T-helper 2 cell treated with Interferon-gamma antibody and Interleukin-4, amounts not matched to agents 100 ng/mL and 5 ng/mL, for 36 hours (primary cell): ENCODE data around the gene CDKN1B. TPM values are rescaled to one million over a fixed set of nuclear protein-coding genes. Genes with fewer than 3 reads are reported as not detected.

ENCODE experiments used
- intact Hi-C: fragments of 100-400 bp; cut with micrococcal nuclease; formaldehyde crosslinking; loops from one replicate; pipeline ENCODE4 v1.15.1; 2023
- total RNA-seq: library from RNA; stranded (reverse); gene quantifications from 2 replicates; pipeline ENCODE4 v1.2.3, GENCODE V29; 2022

CDKN1B gene
- total RNA-seq, 1 donor from 2014 or later, result 89.3 TPM

- intact Hi-C loops, result loop anchor here (10.0 kb wide), 1 partner anchor 1662 kb away; no protein-coding TSS in a partner anchor
Measured at GRCh38 chr12:12723149-12723680, 6.0 kb downstream of the CDKN1B start.

DNA sequence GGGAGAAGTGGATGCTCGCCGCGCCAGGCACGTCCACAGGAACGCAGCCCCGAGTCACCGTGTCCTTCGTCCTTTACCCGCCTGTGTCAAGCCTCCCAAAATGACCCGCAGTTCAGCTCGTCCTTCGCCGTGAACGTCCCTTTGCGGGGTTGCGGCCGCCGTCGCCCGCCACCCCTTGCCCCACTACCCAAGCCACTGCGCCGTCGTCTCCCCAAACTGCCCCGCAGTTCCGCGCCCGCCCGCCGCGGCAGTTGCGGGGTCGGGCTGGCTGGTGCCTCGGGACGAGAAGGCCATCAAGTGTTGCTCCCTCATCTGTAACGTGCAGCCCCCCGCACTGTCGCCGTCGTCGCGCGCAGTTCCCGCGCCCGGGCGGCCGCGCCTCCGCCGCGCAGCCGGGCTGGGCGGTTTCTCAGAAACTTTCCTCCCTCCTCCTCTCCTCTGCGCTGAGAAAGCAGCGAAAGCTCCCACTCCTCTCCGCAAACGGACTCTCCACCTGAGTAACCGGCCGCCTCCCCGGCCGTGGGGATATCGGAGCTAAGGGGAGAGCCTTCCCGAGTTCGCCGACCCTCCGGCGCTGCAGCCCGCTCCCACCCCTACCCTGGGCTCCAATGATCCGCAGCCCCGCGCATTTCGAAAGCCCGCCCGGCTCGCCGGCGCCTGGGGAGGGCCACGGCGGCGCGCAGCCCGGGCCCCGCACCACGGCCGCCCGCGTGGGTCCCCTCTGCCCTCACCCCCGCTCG is 6.7 kb downstream of the CDKN1B start:
- intact Hi-C loops, result loop anchor here (2.0 to 10.0 kb wide), 3 partner anchors 161 to 1661 kb away; partner anchors contain the start of gene DUSP16

- intact Hi-C loops, result loop anchor here (1.0 to 10.0 kb wide), 8 partner anchors 7 to 1660 kb away; partner anchors contain the start of genes APOLD1, BORCS5, CDKN1B and DUSP16
Measured at GRCh38 chr12:12724421-12725085, 7.4 kb downstream of the CDKN1B start.

DNA sequence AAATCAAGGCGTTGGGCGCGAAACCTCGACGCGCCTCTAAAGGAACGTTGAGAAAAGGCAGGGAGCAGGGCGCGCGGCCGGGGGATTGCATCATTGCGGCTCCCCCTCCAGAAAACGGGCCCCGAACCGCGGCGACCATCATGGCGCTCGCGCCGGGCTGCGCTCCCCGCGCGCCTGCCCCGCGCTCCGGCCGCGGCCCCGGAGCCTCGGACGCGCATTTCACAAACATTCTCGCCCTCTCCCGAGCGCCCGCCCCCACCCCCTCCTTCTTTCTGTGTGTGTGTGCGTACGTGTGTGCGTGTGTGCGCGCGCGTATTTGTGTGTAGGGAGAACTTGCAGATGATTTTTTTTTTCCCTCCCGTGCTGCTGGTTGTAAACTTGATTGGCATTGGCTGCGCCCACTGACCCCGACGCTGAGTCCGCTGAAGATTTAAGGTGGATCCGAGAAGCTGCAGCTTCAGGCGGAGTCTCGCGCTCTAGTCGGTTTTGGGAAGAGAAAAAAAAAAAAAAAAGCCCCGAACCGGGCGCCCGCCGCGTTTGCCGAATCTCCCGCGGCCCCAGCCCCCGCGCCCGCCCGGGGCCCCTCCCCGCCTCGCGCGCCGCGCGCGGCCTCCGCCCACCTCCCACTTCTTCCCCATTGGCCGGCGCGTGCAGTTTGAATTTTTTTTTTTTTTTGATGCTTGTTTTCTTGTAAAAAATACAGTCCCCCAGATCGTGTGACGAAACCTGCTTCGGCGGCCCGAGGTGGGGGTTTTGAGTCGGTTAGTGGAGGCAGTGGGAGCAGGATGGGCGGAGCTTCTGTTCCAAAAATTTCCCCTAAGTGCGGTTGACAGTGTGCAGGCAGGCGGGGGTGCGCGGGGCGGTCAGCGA is 8.2 kb downstream of the CDKN1B start:
- intact Hi-C loops, result loop anchor here (1.0 to 10.0 kb wide), 8 partner anchors 8 to 1659 kb away; partner anchors contain the start of genes APOLD1, BORCS5, CDKN1B and DUSP16

DNA sequence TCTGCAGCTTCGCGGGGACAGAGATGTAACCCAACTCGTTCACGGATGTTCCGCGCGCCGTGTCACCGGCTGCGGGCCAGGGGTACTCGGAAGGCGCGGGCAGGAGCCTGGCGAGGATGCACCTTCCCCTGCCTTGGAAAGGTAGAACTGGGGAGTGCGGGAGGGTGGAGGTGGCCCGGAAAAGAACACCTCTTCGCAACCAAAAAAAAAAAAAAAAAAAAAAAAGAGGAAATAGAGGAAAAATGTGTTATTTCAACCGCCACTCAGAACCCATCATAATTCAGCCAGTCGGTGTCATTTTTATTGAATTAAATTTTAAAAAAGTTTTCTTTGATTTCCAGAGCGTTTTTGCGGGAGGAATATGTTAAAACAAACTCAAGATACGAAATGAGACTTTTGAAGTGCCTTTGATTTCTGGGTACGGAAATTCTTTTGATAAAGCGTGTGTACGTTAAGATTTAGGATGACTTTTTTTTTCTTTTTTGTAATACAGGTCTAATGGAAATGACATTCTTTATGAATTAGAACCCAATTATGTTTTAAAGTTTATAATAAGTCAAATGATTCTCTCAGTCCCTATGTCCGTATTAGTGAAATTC is 8.9 kb downstream of the CDKN1B start:
- intact Hi-C loops, result loop anchor here (1.0 to 10.0 kb wide), 8 partner anchors 9 to 1659 kb away; partner anchors contain the start of genes APOLD1, BORCS5, CDKN1B and DUSP16

DNA sequence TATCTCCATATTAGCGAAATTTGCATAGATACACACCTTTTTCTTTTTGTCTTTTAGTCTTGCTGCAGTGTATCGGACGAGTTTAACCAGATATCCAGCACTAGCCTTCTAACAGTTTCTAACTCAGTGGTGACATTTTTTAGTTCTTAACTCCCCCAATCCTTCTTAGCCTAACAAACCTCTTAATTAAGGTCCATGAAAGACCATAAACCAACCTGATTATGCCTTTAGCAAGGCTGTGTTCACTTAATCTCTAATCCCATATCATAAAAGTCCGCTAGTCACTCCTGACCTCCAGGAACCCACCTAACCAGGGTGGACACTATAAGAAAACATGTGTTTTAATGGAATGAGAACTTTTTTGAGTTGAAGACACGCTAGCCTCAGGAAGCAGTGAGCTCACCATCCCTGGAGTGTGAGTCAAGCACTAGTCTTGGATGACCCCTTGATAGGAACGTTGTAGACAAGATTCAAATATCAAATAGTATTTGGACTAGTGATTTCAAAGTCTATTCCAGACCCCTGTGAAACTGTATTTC is 9.5 kb downstream of the CDKN1B start:
- intact Hi-C loops, result loop anchor here (5.0 to 10.0 kb wide), 2 partner anchors 61 to 1658 kb away; partner anchors contain the start of gene APOLD1

DNA sequence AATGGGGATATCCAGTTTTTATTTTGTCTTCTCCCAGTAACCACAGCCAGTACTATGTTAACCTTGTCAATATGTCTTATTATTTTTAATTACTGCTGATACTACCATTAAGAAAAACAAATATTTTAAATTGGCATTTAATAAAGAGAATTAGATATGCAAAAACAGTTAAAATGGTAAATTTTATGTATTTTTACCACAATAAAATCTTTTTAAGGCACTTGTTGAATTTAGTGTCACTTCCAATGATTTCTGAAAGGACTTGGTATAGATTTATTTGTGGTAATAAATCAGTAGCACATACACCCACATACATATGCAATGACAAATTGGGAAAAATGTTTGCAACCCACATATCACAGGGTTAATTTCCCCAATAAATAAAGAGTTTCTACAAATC is 14.0 kb downstream of the CDKN1B start:
- intact Hi-C loops, result no loop called here

DNA sequence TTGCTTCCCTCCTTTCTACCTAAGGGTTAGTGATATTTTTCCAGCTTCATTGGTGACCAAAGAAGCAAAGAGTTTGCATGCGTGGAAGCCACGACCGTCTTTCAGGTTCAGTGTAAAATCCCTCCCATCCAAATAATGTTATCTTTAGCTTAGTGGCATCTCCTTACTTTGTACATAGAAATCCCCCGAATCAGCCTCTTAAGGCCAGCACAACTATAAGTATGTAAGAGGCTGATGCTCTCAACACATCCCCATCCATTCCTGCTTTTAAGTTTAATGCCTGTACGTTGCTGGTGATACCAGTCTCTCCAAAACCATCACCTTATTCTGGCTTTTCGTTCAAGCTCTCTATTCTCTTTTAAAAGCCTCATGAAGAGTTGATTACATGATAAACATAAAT is 14.6 kb downstream of the CDKN1B start:
- intact Hi-C loops, result no loop called here

DNA sequence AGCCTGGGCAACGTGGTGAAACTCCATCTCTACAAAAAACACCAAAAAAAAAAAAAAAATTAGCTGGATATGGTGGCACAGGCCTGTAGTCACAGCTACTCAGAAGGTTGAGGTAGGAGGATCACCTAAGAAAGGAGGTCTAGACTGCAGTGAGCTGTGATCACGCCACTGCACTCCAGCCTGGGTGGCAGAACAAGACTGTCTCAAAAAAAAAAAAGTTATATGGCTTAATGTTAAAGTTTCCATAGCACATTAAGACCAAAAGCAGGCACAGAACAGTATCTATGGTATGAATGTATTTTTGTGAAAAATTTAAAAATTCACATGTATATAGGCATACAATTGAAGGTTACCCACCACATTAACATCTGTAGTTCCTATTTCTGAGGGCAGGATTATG is 15.9 kb downstream of the CDKN1B start:
- intact Hi-C loops, result no loop called here

DNA sequence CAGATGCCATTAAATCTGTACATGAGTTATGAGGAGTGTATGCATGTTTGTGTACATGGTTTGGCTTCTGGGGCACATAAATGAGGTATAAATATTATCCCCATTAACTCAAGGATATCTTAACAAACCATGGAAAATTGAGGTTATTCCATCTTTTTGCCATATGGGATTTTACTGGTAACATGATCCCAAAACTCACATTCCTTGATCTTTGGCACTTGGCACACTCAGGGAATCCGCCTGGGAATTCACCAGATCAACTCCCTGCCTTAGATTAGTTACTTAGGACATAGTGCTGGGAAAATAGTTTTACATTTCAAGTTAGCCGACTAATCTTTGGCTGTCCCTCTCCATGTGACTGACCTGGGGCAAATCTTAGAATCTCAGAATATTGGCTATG is 16.9 kb downstream of the CDKN1B start:
- intact Hi-C loops, result no loop called here

GRCh38 chr12:12734561-12735071 is 17.4 kb downstream of the CDKN1B start:
- intact Hi-C loops, result loop anchor here (5.0 kb wide), 2 partner anchors 32 to 87 kb away; no protein-coding TSS in a partner anchor

DNA sequence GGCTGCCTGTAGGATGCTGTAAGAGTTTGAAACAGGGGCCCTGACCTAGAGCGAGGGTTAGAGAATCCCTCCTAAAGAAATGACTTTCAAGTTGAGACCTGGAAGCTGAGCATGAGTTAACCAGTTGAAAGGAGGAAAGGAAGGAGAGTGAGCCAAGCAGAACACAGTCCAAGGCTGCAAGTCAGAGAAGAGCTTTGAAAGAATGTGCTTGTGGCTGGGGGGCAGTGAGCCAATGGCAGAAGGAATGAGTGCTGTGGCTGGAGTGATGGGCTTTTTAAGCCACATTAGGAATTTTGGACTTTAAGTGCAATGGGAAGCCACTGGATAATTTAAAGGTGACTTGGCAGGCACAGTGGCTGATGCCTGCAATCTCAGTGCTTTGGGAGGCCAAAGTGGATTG is 18.1 kb downstream of the CDKN1B start:
- intact Hi-C loops, result loop anchor here (5.0 kb wide), 2 partner anchors 33 to 88 kb away; no protein-coding TSS in a partner anchor

DNA sequence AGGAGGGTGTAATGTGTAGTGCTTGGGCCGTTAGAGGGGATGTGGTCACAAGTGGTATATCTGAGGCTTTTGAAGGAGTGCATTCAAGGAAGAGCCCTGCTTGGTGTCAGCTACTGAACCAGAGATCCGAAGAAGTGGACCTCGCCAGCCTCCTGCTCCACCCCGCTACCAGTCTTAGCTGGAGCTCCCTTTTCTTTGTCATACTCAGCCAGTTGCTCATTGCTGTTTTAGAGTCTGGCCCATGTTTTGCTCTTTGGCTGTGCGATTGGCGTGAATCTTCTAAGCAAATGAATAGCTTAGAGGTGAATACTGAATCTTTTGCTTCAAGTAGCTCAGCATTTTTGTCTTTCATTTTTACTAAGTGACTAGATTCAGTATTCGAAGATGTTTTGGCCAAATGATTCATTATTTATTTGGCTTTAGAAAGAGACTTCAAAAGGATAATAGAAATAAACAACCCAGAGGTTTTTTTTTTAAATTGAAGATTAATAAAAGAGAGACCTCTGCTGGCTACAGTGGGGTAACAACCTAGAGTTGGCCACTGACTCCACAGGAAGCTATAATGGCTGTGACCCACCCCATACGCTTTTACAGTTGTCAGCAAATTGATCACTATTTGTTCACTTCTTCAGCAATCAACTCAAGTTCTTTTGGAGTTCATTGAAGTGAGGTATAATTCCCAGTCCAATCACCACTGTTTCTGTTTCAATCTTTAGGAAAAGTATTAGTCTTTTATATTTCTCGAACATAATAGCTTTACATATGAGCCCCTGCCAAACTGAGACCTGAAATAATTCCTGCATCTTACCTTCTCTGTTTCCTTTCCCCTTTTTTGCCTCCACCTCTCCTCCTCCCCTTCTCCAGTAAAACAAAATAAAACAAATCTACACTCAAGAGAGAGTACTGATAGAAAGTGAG is 19.9 kb downstream of the CDKN1B start:
- intact Hi-C loops, result loop anchor here (1.0 to 5.0 kb wide), 8 partner anchors 12 to 360 kb away; partner anchors contain the start of genes CDKN1B and DDX47

GRCh38 chr12:12738152-12738551 is 21.0 kb downstream of the CDKN1B start:
- intact Hi-C loops, result loop anchor here (5.0 kb wide), 2 partner anchors 36 to 91 kb away; no protein-coding TSS in a partner anchor

GRCh38 chr12:12741660-12742059 is 24.5 kb downstream of the CDKN1B start:
- intact Hi-C loops, result no loop called here

- intact Hi-C loops, result no loop called here
Measured at GRCh38 chr12:12744546-12745305, 27.6 kb downstream of the CDKN1B start.

- intact Hi-C loops, result no loop called here
Measured at GRCh38 chr12:12745576-12746211, 28.5 kb downstream of the CDKN1B start.
